KOPT-K1 (cell line): ENCODE data around the gene PDHA2.

ENCODE experiments used
- H3K27ac ChIP-seq: fragments of 200-600 bp; sonication (generic); 2 replicates; pipeline ENCODE4 v1.5.1; 2016; ENCODE audit warnings: antibody characterized with exemption, mild to moderate bottlenecking, low read depth, low read length; ENCODE audit not compliant: poor library complexity, severe bottlenecking
- H3K36me3 ChIP-seq: fragments of 200-600 bp; sonication (generic); 2 replicates; pipeline ENCODE4 v1.5.1; 2017; ENCODE audit warnings: antibody characterized with exemption, mild to moderate bottlenecking, low read length, moderate library complexity; ENCODE audit not compliant: insufficient read depth
- H3K9me3 ChIP-seq: fragments of 200-600 bp; sonication (generic); 2 replicates; pipeline ENCODE4 v1.5.1; 2017; ENCODE audit warnings: antibody characterized with exemption, low read length, mild to moderate bottlenecking; ENCODE audit not compliant: insufficient read depth, poor library complexity, severe bottlenecking

PDHA2 gene

DNA sequence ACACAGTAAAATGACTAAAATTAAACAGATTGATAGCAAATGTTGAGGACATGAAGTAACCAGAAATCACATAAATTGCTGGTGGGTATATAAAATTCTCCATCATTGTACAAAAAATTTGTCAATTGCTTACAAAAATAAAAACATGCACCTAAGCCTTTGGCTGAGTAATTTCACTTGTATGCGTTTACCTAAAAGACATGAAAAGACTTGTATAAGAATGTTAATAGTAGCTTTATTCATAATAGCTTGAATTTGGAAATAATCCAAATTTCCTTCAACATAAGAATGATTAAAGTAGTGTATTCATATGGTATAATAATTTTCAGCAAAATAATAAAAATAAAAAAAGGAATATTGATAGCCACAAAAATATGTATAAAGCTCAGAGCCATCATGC lies 37.7 kb downstream of the PDHA2 start:
- H3K9me3 ChIP-seq = no peaks in the 10 kb centered on the region
- H3K27ac ChIP-seq = no peak overlapping the region
- no peaks in the 10 kb centered on the region for H3K36me3 ChIP-seq

DNA sequence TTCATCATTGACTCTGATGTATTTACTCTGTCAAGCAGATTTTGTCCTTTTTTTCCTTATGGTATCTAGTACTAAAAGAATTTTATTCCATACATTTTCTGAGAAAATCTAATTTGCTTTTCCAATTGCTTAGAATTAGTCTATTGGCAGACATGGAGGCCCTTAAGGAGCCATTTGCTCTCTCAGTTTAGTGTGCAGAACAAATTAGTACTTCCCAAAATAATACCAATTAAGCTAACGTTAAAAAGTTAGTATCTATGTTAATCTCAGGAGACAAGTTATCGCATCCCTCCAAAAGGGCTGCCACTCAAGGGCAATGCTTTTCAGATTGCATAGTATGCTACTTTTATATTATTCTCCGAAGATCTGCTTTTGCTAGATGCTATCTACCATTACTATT lies 47.7 kb downstream of the PDHA2 start:
- Histone ChIP-seq H3K27ac (no peak overlapping the region), H3K9me3 (peaks cover 12% of the 10 kb centered on the region), H3K36me3 (no peaks in the 10 kb centered on the region)

DNA sequence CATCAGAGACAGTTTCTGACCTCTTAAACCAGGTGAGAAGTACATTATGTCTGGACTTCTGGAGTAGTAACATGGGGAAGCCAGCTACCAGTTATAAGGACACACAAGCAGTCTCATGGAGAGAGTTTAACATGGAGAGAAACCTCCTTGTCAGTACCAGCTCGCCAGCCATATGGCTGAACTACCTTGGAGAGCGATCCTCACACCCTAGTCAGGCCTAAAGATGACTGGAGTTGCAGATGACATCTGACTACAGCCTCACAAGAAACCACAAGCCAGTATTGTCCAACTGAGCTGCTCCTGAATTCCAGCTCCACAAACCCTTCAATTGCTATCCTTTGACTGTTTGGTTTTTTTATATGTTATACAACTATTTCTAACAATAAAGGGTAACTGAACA lies 49.8 kb downstream of the PDHA2 start:
- peaks cover 4% of the 10 kb centered on the region for H3K9me3 ChIP-seq
- H3K27ac ChIP-seq = no peak overlapping the region
- no peaks in the 10 kb centered on the region for H3K36me3 ChIP-seq
